Activated CD4-positive, alpha-beta T cell treated with anti-CD3 and anti-CD28 coated beads, Interleukin-2, amount 10 ng/mL, durations not matched to agents 24 days and 14 days (primary cell): Measurements from ENCODE around the gene RTN1. TPM values are rescaled to one million over a fixed set of nuclear protein-coding genes. Genes with fewer than 3 reads are reported as not detected.
A peak's percentile ranks its signal among the peaks of the same experiment; 100 is the strongest.

Source experiments
- DNase-seq: peaks from one replicate; pipeline ENCODE4 v3.0.0; 2022
- H3K27ac Mint-ChIP-seq: one replicate; pipeline ENCODE4 v1.8.0; 2022; ENCODE audit warnings: mild to moderate bottlenecking, mixed read lengths
- H3K27me3 Mint-ChIP-seq: one replicate; pipeline ENCODE4 v1.8.0; 2022; ENCODE audit warnings: mixed read lengths
- H3K36me3 Mint-ChIP-seq: one replicate; pipeline ENCODE4 v1.8.0; 2022; ENCODE audit warnings: low read depth, mild to moderate bottlenecking, mixed read lengths
- H3K4me1 Mint-ChIP-seq: one replicate; pipeline ENCODE4 v1.8.0; 2021; ENCODE audit warnings: mixed read lengths
- H3K4me3 Mint-ChIP-seq: one replicate; pipeline ENCODE4 v1.8.0; 2022; ENCODE audit warnings: mild to moderate bottlenecking, moderate library complexity, mixed read lengths
- H3K9me3 Mint-ChIP-seq: one replicate; pipeline ENCODE4 v1.8.0; 2021; ENCODE audit warnings: mixed read lengths
- intact Hi-C: fragments of 100-400 bp; cut with micrococcal nuclease; formaldehyde crosslinking; loops from one replicate; pipeline ENCODE4 v1.15.1; 2023
- total RNA-seq: library from RNA; stranded (reverse); gene quantifications from 2 replicates; pipeline ENCODE4 v1.2.3, GENCODE V29; 2022

Gene RTN1
- total RNA-seq, 1 donor from 2014 or later: not detected

DNA sequence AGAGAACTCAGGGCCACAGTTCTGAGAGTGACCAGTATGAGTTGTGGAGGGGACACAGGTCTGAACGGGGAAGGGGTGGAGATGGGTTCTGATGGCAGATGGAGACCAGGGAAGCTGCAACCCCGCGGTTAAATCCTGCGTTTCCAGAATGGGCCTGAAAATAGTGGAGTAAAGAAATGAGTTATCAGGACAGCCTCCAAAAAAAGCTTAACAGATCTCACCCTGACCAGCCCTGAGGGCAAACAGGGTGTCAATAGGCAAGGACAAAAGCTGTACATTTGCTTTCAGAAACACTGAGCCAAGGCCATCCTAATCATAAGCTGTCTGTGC is 555 bp upstream of the RTN1 start:
- no peak for DNase-seq
- Mint-ChIP-seq H3K4me3 (peak overlapping the region; percentile 81), H3K27ac (no peak overlapping the region), H3K4me1 (peaks cover 7% of the 10 kb centered on the region), H3K27me3 (peaks cover 47% of the 10 kb centered on the region), H3K9me3 (no peaks in the 10 kb centered on the region), H3K36me3 (no peaks in the 10 kb centered on the region)
- intact Hi-C loops: no loop called here

DNA sequence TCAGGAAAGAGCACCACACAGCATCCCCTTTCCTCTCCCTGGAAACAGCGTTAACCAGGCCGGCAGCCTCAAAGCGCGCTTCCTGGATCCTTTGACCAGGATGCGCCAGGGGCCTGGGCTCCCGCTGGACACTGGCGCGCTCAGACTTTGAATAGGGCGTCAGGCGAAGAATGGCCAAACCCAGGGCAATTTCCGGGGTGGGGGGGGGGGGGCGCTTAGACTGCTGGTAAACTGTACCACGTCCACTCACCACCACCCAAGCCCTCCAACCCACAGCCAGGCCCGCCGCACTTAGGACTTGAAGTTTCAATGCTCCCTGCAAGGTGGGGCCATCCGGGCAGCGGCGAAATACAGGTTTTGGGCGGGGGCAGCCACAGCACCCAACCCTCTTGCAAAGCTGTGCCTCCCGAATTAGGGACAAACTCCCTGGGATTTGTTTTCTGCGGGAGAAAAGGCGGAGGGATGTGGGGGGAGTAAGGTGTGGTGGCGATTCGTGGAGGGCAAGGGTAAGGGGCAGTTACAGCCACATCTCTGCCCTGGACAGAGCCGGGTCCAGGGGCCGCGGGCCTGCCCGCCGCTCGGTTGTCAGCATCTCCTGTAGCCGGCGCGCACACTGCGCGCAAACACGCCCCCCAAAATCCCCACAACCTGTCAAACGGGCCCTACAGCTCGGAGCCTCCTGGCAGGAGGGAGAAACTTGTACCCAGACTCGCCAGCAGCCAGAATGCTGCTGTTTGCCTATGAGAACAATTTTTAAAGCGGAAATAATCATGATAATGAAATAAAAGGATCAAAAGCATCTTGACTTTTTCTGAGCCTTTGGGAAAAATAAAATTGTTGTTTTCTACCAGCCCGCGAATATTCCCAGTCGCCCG is 958 bp downstream of the RTN1 start:
- Mint-ChIP-seq H3K9me3 (no peaks in the 10 kb centered on the region), H3K4me3 (peak overlapping the region; percentile 53), H3K27ac (no peak overlapping the region), H3K36me3 (no peaks in the 10 kb centered on the region), H3K4me1 (peaks cover 7% of the 10 kb centered on the region), H3K27me3 (peaks cover 54% of the 10 kb centered on the region)
- DNase-seq: no peak
- intact Hi-C loops: loop anchor here (1.0 kb wide), 1 partner anchor 49 kb away; no protein-coding TSS in a partner anchor

DNA sequence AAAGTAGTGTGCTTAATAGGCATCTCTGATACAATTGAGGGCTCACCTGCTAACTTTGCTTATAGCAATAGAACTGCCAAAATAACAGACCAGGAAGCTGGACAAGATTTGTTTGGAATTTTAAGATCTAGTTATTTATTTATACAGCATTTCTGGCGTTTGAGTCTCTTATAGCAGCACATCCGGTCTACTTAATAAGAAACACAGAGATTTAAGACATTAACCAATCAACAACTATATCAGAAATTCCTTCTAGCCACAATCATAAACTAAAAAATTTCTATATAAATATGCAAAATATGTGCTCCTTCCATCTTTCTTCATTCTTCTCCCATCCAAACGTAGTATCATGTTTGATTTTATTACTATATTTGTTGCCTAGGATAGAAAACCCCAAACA is 2.6 kb downstream of the RTN1 start:
- Mint-ChIP-seq H3K9me3 (no peaks in the 10 kb centered on the region), H3K27me3 (peaks cover 47% of the 10 kb centered on the region), H3K4me1 (peaks cover 7% of the 10 kb centered on the region), H3K4me3 (no peak overlapping the region), H3K36me3 (no peaks in the 10 kb centered on the region), H3K27ac (no peak overlapping the region)
- intact Hi-C loops: no loop called here
- DNase-seq: no peak

DNA sequence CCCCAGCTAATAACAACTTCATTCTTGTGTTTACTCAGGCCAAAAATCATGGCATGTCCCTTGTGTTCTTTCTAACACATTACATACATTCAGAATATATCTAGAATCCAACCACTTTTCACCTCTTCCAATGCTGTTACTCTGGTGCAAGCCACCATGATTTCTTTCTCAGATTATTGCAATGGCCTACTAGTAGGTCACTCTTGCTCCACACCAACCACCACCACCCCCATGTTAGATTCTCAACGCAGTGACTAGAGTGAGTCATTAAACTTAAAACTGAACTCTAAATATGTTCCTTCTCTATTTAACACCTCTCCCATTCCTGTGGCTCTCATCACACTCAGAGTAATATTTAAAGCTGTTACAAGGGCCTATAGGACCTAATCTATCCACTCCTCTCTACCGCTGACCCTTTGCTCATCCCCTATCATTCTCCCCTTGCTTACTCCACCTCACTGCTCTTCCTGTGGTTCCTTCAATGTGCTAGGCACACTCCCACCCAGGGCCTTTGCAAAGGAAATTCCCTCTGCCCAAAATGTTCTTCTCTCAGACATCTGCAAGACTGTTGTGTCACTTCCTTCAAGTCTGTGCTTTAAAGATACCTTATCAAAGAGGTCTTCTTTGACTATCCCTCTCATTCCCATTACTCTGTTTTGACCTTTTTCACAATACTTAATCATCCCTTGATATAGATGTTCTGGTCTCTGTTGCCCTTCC is 6.6 kb downstream of the RTN1 start:
- Mint-ChIP-seq H3K27me3 (peaks cover 19% of the 10 kb centered on the region), H3K9me3 (peaks cover 6% of the 10 kb centered on the region), H3K4me1 (no peaks in the 10 kb centered on the region), H3K4me3 (no peak overlapping the region), H3K36me3 (no peaks in the 10 kb centered on the region), H3K27ac (no peak overlapping the region)
- no peak for DNase-seq
- intact Hi-C loops: no loop called here

DNA sequence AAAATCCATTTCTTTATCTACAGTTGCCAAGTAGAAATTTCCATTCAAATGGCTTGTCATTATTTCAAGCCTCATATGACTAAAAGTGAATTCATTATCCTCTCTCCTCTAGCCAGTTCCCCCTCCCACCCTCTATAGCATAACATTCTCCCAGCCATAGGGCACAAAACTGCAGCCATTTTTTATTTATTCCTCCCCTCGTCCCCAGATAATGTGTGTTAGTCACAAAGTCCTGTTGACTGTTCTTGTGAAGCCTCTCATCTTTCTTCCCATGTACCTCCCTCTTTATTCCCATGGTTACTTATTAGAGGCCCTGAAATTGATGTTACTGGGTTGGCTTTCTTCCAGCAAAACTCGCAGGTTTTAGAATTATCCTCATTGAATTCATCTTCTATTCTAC is 13.2 kb downstream of the RTN1 start:
- Mint-ChIP-seq H3K4me3 (no peak overlapping the region), H3K9me3 (peaks cover 19% of the 10 kb centered on the region), H3K27me3 (no peaks in the 10 kb centered on the region), H3K4me1 (no peaks in the 10 kb centered on the region), H3K27ac (no peak overlapping the region), H3K36me3 (no peaks in the 10 kb centered on the region)
- DNase-seq: no peak
- intact Hi-C loops: no loop called here

DNA sequence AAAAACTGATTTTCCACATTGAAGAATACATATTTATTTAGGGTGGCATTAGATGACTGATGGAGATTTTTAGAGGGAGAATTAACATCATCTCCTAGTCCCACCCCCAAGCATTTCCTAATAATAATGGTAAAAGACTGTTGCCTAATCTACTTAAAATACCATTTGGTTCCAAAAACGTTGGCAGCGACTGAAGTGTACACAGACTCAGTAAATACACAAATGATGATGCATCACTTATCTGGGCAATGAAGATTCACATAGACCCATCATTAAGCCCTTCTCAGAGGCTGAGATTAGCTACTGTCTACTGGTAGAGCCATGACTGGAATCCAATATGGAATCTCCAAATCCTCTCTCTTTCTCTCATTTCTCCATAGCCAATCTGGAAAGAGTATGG is 18.2 kb downstream of the RTN1 start:
- no peak overlapping the region for H3K4me3 Mint-ChIP-seq
- peaks cover 7% of the 10 kb centered on the region for H3K9me3 Mint-ChIP-seq
- intact Hi-C loops: no loop called here
- H3K36me3 Mint-ChIP-seq: no peaks in the 10 kb centered on the region
- no peaks in the 10 kb centered on the region for H3K4me1 Mint-ChIP-seq
- no peaks in the 10 kb centered on the region for H3K27me3 Mint-ChIP-seq
- no peak for DNase-seq
- no peak overlapping the region for H3K27ac Mint-ChIP-seq

DNA sequence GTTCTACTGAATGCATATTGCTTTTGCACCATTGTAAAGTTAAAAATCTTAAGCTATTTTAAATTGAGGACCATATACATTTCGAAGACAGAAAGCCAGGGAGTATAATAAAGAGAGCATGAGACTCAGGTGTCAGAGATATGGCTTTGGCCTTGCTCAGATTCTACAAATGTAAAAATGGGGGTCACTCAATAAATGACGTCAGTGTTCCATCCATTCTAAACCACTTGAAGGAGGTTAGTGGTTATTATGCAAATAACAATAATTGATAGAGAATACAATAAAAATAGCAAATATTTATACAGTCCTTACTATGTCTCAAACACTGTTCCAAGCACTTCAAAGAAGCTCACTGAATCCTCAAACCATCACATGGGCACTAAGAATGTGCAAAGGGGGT is 20.1 kb downstream of the RTN1 start:
- Mint-ChIP-seq H3K9me3 (no peaks in the 10 kb centered on the region), H3K36me3 (no peaks in the 10 kb centered on the region), H3K4me1 (no peaks in the 10 kb centered on the region), H3K27me3 (no peaks in the 10 kb centered on the region), H3K27ac (no peak overlapping the region), H3K4me3 (no peak overlapping the region)
- no peak for DNase-seq
- intact Hi-C loops: no loop called here

DNA sequence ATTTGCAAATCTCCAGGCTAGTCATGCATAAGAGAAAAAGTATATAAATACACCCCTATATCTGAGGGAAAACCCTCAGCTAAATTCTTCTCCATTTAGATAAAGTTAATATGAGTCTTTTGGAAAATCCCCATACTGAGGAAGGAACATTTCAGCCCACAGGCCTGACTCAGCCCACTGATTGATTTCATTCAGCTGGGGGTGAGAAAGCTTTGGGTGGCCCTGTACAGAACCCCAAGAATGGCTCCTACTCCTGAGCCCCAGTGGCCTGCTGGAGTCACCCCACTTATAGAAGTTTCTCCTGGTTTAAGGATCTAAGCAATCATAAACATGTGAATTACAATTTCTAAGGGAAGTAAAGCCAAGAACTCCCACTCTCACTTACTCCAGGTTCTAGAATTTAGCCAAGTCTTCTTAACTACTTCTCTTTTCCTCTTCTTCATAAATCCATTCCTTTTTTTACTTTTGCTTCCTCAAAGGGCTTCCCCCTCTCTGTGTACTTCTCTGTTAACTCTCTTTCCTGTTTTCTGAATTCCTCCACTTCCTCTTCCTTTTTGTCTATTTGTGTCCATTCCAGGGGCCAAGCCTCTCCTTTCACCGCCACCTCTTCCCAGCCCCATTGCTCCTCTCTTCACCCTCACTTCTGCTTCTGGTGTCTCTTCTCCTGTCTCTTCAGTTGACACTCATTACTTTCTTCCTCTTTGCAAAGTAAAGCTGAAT is 21.0 kb downstream of the RTN1 start:
- no peaks in the 10 kb centered on the region for H3K27me3 Mint-ChIP-seq

DNA sequence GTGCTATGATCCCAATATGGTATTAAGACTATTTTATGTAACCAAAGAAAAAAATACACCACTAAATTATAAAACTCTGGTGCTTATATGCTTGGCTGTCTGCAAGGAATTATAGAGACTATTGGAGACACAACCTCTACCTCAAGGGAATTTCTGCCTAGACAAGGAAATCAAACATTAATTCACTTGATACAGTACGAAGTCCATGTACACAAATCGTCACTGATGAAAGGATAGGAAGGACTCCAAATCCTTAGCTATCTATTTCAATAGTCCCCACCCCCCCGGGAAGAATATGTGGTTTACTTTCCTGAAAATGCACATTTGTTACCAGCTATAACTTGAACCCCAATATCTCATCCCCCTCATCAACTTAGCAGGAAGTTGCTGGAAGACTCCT is 21.9 kb downstream of the RTN1 start:
- no peak overlapping the region for H3K4me3 Mint-ChIP-seq
- no peaks in the 10 kb centered on the region for H3K9me3 Mint-ChIP-seq
- no peak overlapping the region for H3K27ac Mint-ChIP-seq
- no peaks in the 10 kb centered on the region for H3K36me3 Mint-ChIP-seq
- peak; percentile 8 for DNase-seq
- intact Hi-C loops: no loop called here
- no peaks in the 10 kb centered on the region for H3K27me3 Mint-ChIP-seq
- H3K4me1 Mint-ChIP-seq: no peaks in the 10 kb centered on the region

More for the DNA sequence above, 21.0 kb downstream of the RTN1 start:
- DNase-seq: peak; percentile 36
- no peaks in the 10 kb centered on the region for H3K4me1 Mint-ChIP-seq
- no peaks in the 10 kb centered on the region for H3K9me3 Mint-ChIP-seq
- no peak overlapping the region for H3K27ac Mint-ChIP-seq
- H3K4me3 Mint-ChIP-seq: no peak overlapping the region
- intact Hi-C loops: no loop called here
- H3K36me3 Mint-ChIP-seq: no peaks in the 10 kb centered on the region

DNA sequence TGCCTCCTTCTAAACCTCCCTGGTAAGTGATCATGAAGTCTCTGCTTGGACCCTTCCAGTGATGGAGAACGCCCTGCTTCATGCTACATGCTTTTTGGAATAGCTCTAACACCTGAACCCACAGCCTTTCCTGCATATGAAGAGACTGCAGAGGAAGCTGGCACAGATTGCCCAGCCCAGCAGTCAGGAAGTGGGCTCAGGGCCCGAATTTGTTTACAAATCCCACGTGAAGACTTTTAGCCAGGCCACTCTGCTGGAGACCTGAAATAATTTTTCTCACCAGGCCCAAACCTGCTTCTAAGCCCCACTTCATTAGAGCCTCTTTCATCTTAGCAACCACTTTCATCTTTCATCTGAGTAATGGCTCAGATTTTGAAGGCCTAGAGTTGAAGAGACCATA is 22.9 kb downstream of the RTN1 start:
- peak; percentile 25 for DNase-seq
- no peaks in the 10 kb centered on the region for H3K4me1 Mint-ChIP-seq
- intact Hi-C loops: no loop called here

DNA sequence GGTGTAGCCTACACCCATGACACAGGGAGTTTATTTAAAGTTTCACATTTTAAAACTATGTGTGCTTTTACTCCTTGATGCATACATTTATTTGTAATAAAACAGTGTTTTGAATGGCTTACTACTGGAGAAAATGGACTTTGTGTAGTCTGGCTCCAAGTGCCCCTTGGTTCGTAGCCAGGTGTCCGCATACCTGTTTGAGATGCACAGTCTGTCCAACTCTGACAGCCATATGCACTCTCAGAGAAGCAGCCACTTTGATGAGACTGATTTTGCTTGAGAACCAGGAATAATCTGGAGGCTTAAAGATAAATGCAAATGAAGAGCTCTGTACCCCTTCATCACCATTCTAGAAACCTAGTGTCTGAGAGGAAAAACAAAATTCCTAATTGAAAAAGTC is 24.0 kb downstream of the RTN1 start:
- Mint-ChIP-seq H3K4me3 (no peak overlapping the region), H3K36me3 (no peaks in the 10 kb centered on the region), H3K27ac (no peak overlapping the region), H3K4me1 (no peaks in the 10 kb centered on the region), H3K27me3 (no peaks in the 10 kb centered on the region), H3K9me3 (no peaks in the 10 kb centered on the region)
- no peak for DNase-seq
- intact Hi-C loops: no loop called here

More for the DNA sequence above, 22.9 kb downstream of the RTN1 start:
- H3K4me3 Mint-ChIP-seq: no peak overlapping the region
- H3K27me3 Mint-ChIP-seq: no peaks in the 10 kb centered on the region
- H3K27ac Mint-ChIP-seq: no peak overlapping the region
- H3K9me3 Mint-ChIP-seq: no peaks in the 10 kb centered on the region
- H3K36me3 Mint-ChIP-seq: no peaks in the 10 kb centered on the region

DNA sequence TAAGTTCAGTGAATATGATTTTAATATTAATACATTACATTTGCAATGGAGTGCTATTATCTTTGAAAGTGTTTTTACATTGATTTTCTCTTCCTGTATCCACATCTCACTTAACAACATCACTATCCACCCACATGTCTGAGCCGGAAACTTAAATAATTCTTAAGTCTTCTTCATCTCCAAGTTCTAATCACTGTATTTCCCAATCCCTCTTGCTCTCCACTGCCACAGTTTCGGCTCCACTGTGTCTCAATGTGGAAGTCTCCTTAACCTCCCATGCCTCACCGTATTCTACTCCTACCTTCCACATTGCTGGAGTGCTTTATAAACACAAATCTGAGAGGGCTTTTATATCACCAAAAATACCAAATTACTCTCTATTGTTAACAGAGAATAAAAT is 25.3 kb downstream of the RTN1 start:
- H3K27me3 Mint-ChIP-seq: peaks cover 2% of the 10 kb centered on the region
- no peak overlapping the region for H3K4me3 Mint-ChIP-seq
- no peaks in the 10 kb centered on the region for H3K4me1 Mint-ChIP-seq
- H3K9me3 Mint-ChIP-seq: no peaks in the 10 kb centered on the region
- intact Hi-C loops: no loop called here
- H3K36me3 Mint-ChIP-seq: no peaks in the 10 kb centered on the region
- no peak overlapping the region for H3K27ac Mint-ChIP-seq
- DNase-seq: no peak

DNA sequence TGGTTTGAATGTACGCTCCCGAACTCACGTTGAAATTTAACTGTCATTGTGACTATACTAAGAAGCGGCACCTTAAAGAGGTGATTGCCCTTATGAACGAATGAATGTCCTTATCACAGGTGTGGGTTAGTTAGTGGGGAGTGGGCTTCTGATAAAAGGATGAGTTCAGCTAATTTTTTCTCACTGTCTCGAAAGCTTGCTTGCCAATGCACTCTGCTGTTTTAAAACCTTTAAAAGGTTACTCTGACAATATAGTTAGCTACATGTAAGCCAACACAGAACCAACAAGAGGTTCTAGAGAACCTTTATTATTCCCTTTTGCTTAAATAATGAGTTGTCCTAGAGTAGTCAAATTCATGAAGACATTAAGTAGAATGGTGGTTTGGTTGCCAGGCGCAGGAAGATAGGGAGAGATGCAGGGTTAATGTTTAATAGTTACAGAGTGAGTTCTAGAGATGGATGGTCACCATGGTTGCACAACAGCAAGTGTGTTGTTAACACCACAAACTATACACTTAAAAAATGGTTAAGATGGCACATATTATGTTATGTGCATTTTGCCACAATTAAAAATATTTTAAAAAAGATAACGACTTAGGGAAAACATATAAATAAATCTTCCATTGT is 26.3 kb downstream of the RTN1 start:
- no peaks in the 10 kb centered on the region for H3K9me3 Mint-ChIP-seq
- DNase-seq: no peak
- no peak overlapping the region for H3K27ac Mint-ChIP-seq
- no peaks in the 10 kb centered on the region for H3K4me1 Mint-ChIP-seq
- peaks cover 4% of the 10 kb centered on the region for H3K27me3 Mint-ChIP-seq
- H3K36me3 Mint-ChIP-seq: no peaks in the 10 kb centered on the region
- intact Hi-C loops: no loop called here
- no peak overlapping the region for H3K4me3 Mint-ChIP-seq

DNA sequence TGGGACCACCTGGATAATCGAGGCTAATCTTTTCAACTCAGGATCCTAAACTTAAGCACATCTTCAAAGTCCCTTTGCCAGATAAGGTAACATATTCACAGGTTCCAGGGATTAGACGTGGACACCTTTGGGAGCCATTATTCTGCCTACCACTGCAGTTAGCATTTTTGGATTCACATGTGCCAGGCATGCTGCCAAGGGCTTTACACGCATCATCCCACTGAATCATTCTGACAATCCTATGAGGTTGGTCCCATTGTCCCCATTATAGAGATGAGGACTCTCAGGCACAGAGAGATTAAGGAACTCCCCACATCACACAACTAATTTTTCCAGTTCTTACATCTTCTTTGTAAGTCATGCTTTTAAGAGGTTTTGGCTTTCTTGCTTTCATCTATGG is 34.5 kb downstream of the RTN1 start:
- Mint-ChIP-seq H3K4me3 (no peak overlapping the region), H3K4me1 (no peaks in the 10 kb centered on the region), H3K27ac (no peak overlapping the region), H3K9me3 (no peaks in the 10 kb centered on the region), H3K27me3 (peaks cover 13% of the 10 kb centered on the region), H3K36me3 (no peaks in the 10 kb centered on the region)
- intact Hi-C loops: no loop called here
- no peak for DNase-seq
